Lower leg skin (tissue), 4 donors: ENCODE measurements around the gene UBE2E2. TPM values are rescaled to one million over a fixed set of nuclear protein-coding genes. Genes with fewer than 3 reads are reported as not detected.

ENCODE experiments used
- DNase-seq, 2 donors: peaks; one replicate each; pipeline ENCODE4 v3.0.0-alpha.2; 2019; ENCODE audit warnings: low spot score in 2 of 2
- H3K4me3 ChIP-seq: fragments of 200-600 bp; sonication (generic); 2 replicates; pipeline ENCODE4 v1.5.1; 2017; ENCODE audit warnings: mild to moderate bottlenecking, low read depth; ENCODE audit not compliant: poor library complexity, severe bottlenecking
- CTCF ChIP-seq, 3 donors: fragments of 450-650 bp; IDR thresholded peaks; one replicate each; pipeline ENCODE4 v1.5.1; 2016; ENCODE audit warnings: antibody characterized with exemption in 3 of 3, mild to moderate bottlenecking in 3 of 3, moderate library complexity in 2 of 3
- POLR2A ChIP-seq, 2 donors: fragments of 450-650 bp; IDR thresholded peaks; one replicate each; pipeline ENCODE4 v1.6.1; 2016 to 2017; ENCODE audit warnings: antibody characterized with exemption in 2 of 2, mild to moderate bottlenecking in 1 of 2, moderate library complexity in 1 of 2
- WGBS, 2 donors: methylation state at CpG; one replicate each; pipeline ENCODE4 v1.1.5; 2018; 5-methylcytosine and 5-hydroxymethylcytosine counted together
- intact Hi-C: fragments of 100-400 bp; cut with DNase I; formaldehyde crosslinking; loops from one replicate; pipeline ENCODE4 v1.15.0; 2023; ENCODE audit warnings: low total_unique reads
- total RNA-seq, 4 donors: library from RNA; depleted of rRNA; stranded (reverse); fragments of >200 nt; gene quantifications; one replicate each; pipeline ENCODE4 v1.1.0, GENCODE V29; 2016

The UBE2E2 gene
- total RNA-seq, 4 donors from 2014 or later: 20.0 to 54.7 (median 33.3) TPM

GRCh38 chr3:23312866-23313265 is 109.7 kb downstream of the UBE2E2 start:
- 90 to 92% methylated on average over 3 of the region's 3 CpGs for WGBS, 2 donors
- TF ChIP-seq POLR2A (IDR thresholded peaks at IDR 0.05): no peak
- no peak for TF ChIP-seq CTCF (IDR thresholded peaks at IDR 0.05)
- no peak for DNase-seq
- intact Hi-C loops: no loop called here
- H3K4me3 ChIP-seq: no peak overlapping the region

DNA sequence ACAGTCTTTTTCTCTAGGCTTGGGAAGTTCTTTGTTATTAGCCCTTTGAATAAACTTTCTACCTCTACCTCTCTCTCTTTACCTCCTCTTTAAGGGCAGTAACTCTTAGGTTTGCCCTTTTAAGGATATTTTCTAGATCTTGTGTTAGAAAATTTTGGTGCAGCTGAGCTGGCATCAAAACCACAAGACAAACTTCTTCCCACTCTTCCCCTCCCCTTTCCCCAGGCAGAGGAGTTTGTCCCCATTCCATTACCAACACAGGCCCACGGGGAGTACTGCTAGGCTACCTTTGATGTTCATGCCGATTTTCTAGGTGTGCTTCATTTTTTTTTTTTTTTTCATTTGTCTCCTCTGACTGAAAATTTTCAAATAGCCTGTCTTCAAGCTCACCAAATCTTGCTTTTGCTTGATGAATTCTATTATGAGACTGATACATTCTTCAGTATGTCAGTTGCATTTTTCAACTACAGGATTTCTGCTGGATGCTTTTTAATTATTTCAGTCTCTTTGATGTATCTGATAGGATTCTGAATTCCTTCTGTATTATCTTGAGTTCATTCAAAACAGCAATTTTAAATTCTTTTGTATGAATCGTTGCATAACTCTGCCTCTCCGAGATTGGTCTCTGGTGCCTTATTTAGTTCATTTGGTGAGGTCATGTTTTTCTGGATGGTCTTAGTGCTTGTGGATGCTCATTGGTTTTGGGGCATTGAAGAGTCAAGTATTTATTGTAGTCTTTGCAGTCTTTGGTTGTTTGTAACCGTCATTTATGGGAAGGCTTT is 112.0 kb downstream of the UBE2E2 start:
- DNase-seq: no peak
- no peak overlapping the region for H3K4me3 ChIP-seq
- 63 to 66% methylated on average over 5 of the region's 5 CpGs for WGBS, 2 donors
- intact Hi-C loops: no loop called here
- TF ChIP-seq POLR2A (IDR thresholded peaks at IDR 0.05) (no peak), CTCF (IDR thresholded peaks at IDR 0.05) (no peak)

- 96 to 100% methylated on average over 2 of the region's 2 CpGs for WGBS, 2 donors
Observed at GRCh38 chr3:23316924-23317323, 113.8 kb downstream of the UBE2E2 start.

GRCh38 chr3:23319366-23320312 is 116.5 kb downstream of the UBE2E2 start:
- intact Hi-C loops: loop anchor here (5.0 kb wide), 1 partner anchor 1662 kb away; no protein-coding TSS in a partner anchor
- no peak for DNase-seq
- H3K4me3 ChIP-seq: no peak overlapping the region
- WGBS, 2 donors: 95 to 96% methylated on average over 5 of the region's 5 CpGs
- TF ChIP-seq CTCF (IDR thresholded peaks at IDR 0.05): no peak
- TF ChIP-seq POLR2A (IDR thresholded peaks at IDR 0.05): no peak

More at GRCh38 chr3:23316924-23317323, 113.8 kb downstream of the UBE2E2 start:
- DNase-seq: no peak
- TF ChIP-seq CTCF (IDR thresholded peaks at IDR 0.05): no peak
- TF ChIP-seq POLR2A (IDR thresholded peaks at IDR 0.05): no peak
- intact Hi-C loops: no loop called here
- no peak overlapping the region for H3K4me3 ChIP-seq

- H3K4me3 ChIP-seq: no peak overlapping the region
- TF ChIP-seq CTCF (IDR thresholded peaks at IDR 0.05) (no peak), POLR2A (IDR thresholded peaks at IDR 0.05) (no peak)
- intact Hi-C loops: loop anchor here (5.0 kb wide), 1 partner anchor 1664 kb away; no protein-coding TSS in a partner anchor
- no peak for DNase-seq
- WGBS, 2 donors: 87 to 88% methylated on average over 10 of the region's 10 CpGs
Observed at GRCh38 chr3:23320586-23321570, 117.8 kb downstream of the UBE2E2 start.
